Hepatocyte (in vitro differentiated cells): ENCODE measurements around the gene RDH14. TPM values are rescaled to one million over a fixed set of nuclear protein-coding genes. Genes with fewer than 3 reads are reported as not detected.

ENCODE experiments used
- DNase-seq: peaks from one replicate; pipeline ENCODE4 v3.0.0-alpha.2; 2016; ENCODE audit warnings: low spot score
- H2AFZ ChIP-seq: fragments of 200-600 bp; sonication (generic); 2 replicates; pipeline ENCODE4 v1.6.0; 2016; ENCODE audit warnings: antibody characterized with exemption, mild to moderate bottlenecking
- H3K27ac ChIP-seq: fragments of 200-600 bp; sonication (generic); 2 replicates; pipeline ENCODE4 v1.5.1; 2016; ENCODE audit warnings: mild to moderate bottlenecking
- H3K27me3 ChIP-seq: fragments of 200-600 bp; sonication (generic); 2 replicates; pipeline ENCODE4 v1.6.1; 2016
- H3K36me3 ChIP-seq: fragments of 200-600 bp; sonication (generic); replicated peaks from 2 replicates; pipeline ENCODE4 v1.5.1; 2016; ENCODE audit warnings: low read depth; ENCODE audit not compliant: insufficient read depth
- H3K4me1 ChIP-seq: fragments of 200-600 bp; sonication (generic); 2 replicates; pipeline ENCODE4 v1.5.1; 2016; ENCODE audit warnings: mild to moderate bottlenecking, moderate library complexity; ENCODE audit not compliant: insufficient read depth
- H3K4me2 ChIP-seq: fragments of 200-600 bp; sonication (generic); 2 replicates; pipeline ENCODE4 v1.6.0; 2016
- H3K4me3 ChIP-seq: fragments of 200-600 bp; sonication (generic); 2 replicates; pipeline ENCODE4 v1.5.1; 2016; ENCODE audit warnings: mild to moderate bottlenecking
- H3K79me2 ChIP-seq: fragments of 200-600 bp; sonication (generic); 2 replicates; pipeline ENCODE4 v1.6.0; 2017; ENCODE audit warnings: mild to moderate bottlenecking
- H3K9me2 ChIP-seq: fragments of 200-600 bp; sonication (generic); replicated peaks from 2 replicates; pipeline ENCODE4 v1.6.0; 2017; ENCODE audit warnings: mild to moderate bottlenecking; ENCODE audit not compliant: insufficient read depth
- H3K9me3 ChIP-seq: fragments of 200-600 bp; sonication (generic); 2 replicates; pipeline ENCODE4 v1.5.1; 2016; ENCODE audit warnings: low read depth, mild to moderate bottlenecking
- H4K20me1 ChIP-seq: fragments of 200-600 bp; sonication (generic); 2 replicates; pipeline ENCODE4 v1.6.0; 2016; ENCODE audit warnings: mild to moderate bottlenecking; ENCODE audit not compliant: insufficient read depth, poor library complexity, severe bottlenecking
- EZH2 ChIP-seq: fragments of 200-600 bp; sonication (generic); IDR thresholded peaks from 2 replicates; pipeline ENCODE4 v1.6.1; 2016; ENCODE audit warnings: antibody characterized with exemption, mild to moderate bottlenecking, borderline replicate concordance
- EZH2phosphoT487 ChIP-seq: fragments of 200-600 bp; sonication (generic); IDR thresholded peaks from one replicate; pipeline ENCODE4 v1.6.1; 2018; ENCODE audit warnings: antibody characterized with exemption, mild to moderate bottlenecking, low read depth, moderate library complexity; ENCODE audit not compliant: unreplicated experiment, severe bottlenecking
- WGBS: methylation state at CpG from one replicate; pipeline ENCODE4 v1.1.6; 2016; ENCODE audit warnings: low lambda C conversion rate; ENCODE audit errors: missing lambda C conversion rate; 5-methylcytosine and 5-hydroxymethylcytosine counted together
- polyA plus RNA-seq: library from polyadenylated mRNA; unstranded; fragments of >200 nt; fragmentation: Nextera tagmentation; extraction: Ambion mirVana; gene quantifications from 2 replicates; pipeline ENCODE4 v1.2.1, GENCODE V29; 2016
- total RNA-seq: library from RNA; depleted of rRNA; stranded (reverse); fragments of >200 nt; gene quantifications from 2 replicates; pipeline ENCODE4 v1.2.3, GENCODE V29; 2014
- TF ChIP-seq, protein P1 (sequence below): fragments of 200-600 bp; sonication (generic); IDR thresholded peaks from 2 replicates; pipeline ENCODE4 v1.5.1; 2016; ENCODE audit warnings: antibody characterized with exemption, mild to moderate bottlenecking; ENCODE audit not compliant: poor library complexity

RDH14 gene
- total and polyA plus RNA-seq, 2 experiments from 2014 or later: 38.2 to 46.5 TPM

- H3K9me3 ChIP-seq: no peaks in the 10 kb centered on the region
Measured at GRCh38 chr2:18527326-18527725, 33.1 kb downstream of the RDH14 start.

GRCh38 chr2:18526429-18526828 is 34.0 kb downstream of the RDH14 start:
- Histone ChIP-seq H2AFZ (no peak overlapping the region), H3K27me3 (no peaks in the 10 kb centered on the region)
- no peak for DNase-seq

More at GRCh38 chr2:18527326-18527725, 33.1 kb downstream of the RDH14 start:
- H3K4me1 ChIP-seq: peaks cover 8% of the 10 kb centered on the region
- no peak overlapping the region for H3K4me2 ChIP-seq
- H2AFZ ChIP-seq: no peak overlapping the region
- no peaks in the 10 kb centered on the region for H3K9me2 ChIP-seq
- TF ChIP-seq, protein P1, sequence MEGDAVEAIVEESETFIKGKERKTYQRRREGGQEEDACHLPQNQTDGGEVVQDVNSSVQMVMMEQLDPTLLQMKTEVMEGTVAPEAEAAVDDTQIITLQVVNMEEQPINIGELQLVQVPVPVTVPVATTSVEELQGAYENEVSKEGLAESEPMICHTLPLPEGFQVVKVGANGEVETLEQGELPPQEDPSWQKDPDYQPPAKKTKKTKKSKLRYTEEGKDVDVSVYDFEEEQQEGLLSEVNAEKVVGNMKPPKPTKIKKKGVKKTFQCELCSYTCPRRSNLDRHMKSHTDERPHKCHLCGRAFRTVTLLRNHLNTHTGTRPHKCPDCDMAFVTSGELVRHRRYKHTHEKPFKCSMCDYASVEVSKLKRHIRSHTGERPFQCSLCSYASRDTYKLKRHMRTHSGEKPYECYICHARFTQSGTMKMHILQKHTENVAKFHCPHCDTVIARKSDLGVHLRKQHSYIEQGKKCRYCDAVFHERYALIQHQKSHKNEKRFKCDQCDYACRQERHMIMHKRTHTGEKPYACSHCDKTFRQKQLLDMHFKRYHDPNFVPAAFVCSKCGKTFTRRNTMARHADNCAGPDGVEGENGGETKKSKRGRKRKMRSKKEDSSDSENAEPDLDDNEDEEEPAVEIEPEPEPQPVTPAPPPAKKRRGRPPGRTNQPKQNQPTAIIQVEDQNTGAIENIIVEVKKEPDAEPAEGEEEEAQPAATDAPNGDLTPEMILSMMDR: no peak
- TF ChIP-seq EZH2 (no peak), EZH2phosphoT487 (no peak)
- no peaks in the 10 kb centered on the region for H4K20me1 ChIP-seq
- 94% methylated on average over 2 of the region's 2 CpGs for WGBS
- DNase-seq: no peak
- H3K4me3 ChIP-seq: no peak overlapping the region
- no peak overlapping the region for H3K27ac ChIP-seq
- H3K36me3 ChIP-seq: no peaks in the 10 kb centered on the region
- H3K79me2 ChIP-seq: no peaks in the 10 kb centered on the region
- H3K27me3 ChIP-seq: no peaks in the 10 kb centered on the region

DNA sequence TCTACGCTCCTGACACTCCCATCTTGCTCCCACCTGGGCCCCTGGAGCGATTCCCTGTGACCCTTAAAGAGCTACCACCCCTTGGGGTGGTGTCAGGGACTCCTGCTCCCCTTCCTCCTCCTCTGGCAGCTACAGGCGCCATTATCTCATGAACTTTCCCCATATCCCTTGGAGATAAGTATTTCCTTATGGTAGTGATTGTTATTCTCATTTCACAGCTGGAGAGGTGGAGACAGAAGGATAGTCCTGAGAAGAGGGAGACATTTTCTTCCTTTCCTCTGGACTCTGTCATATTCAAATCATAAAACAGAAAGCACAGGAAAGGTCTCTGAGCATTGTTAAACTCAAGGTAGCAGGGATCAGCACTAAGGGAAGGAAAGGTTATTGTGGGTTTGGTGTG is 34.6 kb downstream of the RDH14 start:
- H3K27me3 ChIP-seq: no peaks in the 10 kb centered on the region
- H3K4me1 ChIP-seq: peaks cover 20% of the 10 kb centered on the region
- H3K27ac ChIP-seq: no peak overlapping the region
- H3K9me3 ChIP-seq: no peaks in the 10 kb centered on the region
- H4K20me1 ChIP-seq: no peaks in the 10 kb centered on the region
- no peaks in the 10 kb centered on the region for H3K79me2 ChIP-seq
- H3K4me3 ChIP-seq: no peak overlapping the region
- no peaks in the 10 kb centered on the region for H3K36me3 ChIP-seq
- DNase-seq: no peak
- H2AFZ ChIP-seq: no peak overlapping the region
- 89% methylated on average over 3 of the region's 3 CpGs for WGBS
- TF ChIP-seq, protein P1: no peak
- TF ChIP-seq EZH2phosphoT487: no peak
- TF ChIP-seq EZH2: no peak
- no peak overlapping the region for H3K4me2 ChIP-seq
- H3K9me2 ChIP-seq: no peaks in the 10 kb centered on the region

More at GRCh38 chr2:18526429-18526828, 34.0 kb downstream of the RDH14 start:
- no peaks in the 10 kb centered on the region for H3K36me3 ChIP-seq
- WGBS: 71% methylated on average over 7 of the region's 7 CpGs
- H3K4me1 ChIP-seq: peaks cover 17% of the 10 kb centered on the region
- H3K4me2 ChIP-seq: no peak overlapping the region
- TF ChIP-seq, protein P1: no peak
- TF ChIP-seq EZH2phosphoT487: no peak
- no peak for TF ChIP-seq EZH2
- H3K27ac ChIP-seq: no peak overlapping the region
- H3K9me3 ChIP-seq: no peaks in the 10 kb centered on the region
- H3K79me2 ChIP-seq: no peaks in the 10 kb centered on the region
- no peaks in the 10 kb centered on the region for H4K20me1 ChIP-seq
- H3K9me2 ChIP-seq: no peaks in the 10 kb centered on the region
- H3K4me3 ChIP-seq: no peak overlapping the region

- Histone ChIP-seq H4K20me1 (no peaks in the 10 kb centered on the region), H3K4me3 (no peak overlapping the region), H3K27me3 (no peaks in the 10 kb centered on the region), H3K9me3 (no peaks in the 10 kb centered on the region), H3K27ac (no peak overlapping the region), H3K36me3 (no peaks in the 10 kb centered on the region), H3K79me2 (no peaks in the 10 kb centered on the region), H3K4me2 (no peak overlapping the region), H3K4me1 (peaks cover 21% of the 10 kb centered on the region), H2AFZ (no peak overlapping the region), H3K9me2 (no peaks in the 10 kb centered on the region)
- TF ChIP-seq EZH2: no peak
- no peak for TF ChIP-seq EZH2phosphoT487
- TF ChIP-seq, protein P1: no peak
- DNase-seq: no peak
- WGBS: 94% methylated on average over 2 of the region's 2 CpGs
Measured at GRCh38 chr2:18525236-18525635, 35.2 kb downstream of the RDH14 start.
